Measurements from ENCODE around the gene ATAD3A.
"Not testable (repeated sequence)": the region's sequence is repeated elsewhere in the genome, so short reads cannot be mapped to it uniquely, and the experiment has no call there.

ATAD3A gene

DNA sequence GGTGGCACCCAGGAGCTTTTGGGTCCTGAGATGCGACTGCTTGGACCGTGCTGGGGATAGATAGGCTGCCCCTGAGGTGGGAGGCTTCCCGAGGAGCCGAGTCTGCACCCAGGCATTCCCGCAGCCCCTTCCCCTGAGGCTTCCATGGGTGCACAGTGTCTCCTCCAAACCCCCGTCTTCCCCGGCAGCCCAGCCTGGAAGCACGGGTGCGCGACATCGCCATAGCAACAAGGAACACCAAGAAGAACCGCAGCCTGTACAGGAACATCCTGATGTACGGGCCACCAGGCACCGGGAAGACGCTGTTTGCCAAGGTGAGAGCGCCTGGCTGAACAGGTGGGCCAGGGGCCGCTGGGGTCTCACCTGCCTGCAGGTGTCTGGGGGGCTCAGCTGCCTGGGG, 11.7 kb downstream of the ATAD3A start:
- DNase-seq (ENCODE audit: low spot score), result not testable (repeated sequence)

DNA sequence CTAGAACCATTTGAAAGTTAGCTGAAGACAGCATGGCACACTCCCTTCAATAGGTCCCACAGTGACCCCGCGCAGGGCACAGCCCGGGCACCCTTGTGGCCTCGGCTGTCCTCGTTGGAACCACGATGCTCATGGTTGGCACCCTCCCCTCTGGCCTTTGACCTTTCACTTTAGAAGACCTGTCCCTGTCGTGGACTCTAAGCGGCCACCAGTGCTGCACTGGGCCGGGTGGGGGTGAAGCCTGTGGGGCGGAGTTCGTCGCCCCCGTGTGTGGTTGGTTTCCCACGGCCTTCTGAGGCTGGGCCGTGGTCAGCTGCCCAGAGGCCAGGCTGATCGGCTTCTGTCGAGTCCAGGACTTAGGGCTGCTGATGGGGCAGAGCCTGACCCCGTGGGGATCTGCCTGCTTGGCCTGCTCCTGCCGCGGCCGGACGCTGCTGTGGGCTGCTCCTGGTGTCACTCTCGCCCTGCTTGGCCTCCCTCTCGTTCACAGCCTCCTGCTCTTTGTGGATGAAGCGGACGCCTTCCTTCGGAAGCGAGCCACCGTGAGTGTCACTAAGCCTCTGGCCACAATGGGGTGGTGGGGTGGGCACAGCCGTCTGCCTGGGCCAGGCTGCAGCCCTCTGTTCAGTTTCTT, 12.9 kb downstream of the ATAD3A start:
- not testable (repeated sequence) for DNase-seq (ENCODE audit: low spot score)

DNA sequence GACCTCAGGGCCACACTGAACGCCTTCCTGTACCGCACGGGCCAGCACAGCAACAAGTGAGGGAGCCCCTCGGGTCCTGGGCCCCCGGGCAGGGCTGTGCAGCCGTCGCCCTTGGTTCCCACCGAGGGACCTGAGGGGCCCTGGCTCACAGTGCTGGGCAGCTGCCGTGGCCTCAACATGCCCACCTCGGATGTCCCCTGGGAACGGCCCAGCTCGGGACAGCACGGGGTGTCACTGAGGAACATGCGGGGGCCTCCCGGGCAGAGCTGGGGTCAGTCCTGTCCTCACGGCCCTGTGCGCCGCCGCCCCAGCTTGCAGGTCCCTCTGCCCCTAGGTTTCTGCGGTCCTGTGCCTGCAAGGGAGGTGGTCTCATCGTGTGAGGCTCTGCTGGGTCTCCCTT, 14.5 kb downstream of the ATAD3A start:
- DNase-seq (ENCODE audit: low spot score), result not testable (repeated sequence)

DNA sequence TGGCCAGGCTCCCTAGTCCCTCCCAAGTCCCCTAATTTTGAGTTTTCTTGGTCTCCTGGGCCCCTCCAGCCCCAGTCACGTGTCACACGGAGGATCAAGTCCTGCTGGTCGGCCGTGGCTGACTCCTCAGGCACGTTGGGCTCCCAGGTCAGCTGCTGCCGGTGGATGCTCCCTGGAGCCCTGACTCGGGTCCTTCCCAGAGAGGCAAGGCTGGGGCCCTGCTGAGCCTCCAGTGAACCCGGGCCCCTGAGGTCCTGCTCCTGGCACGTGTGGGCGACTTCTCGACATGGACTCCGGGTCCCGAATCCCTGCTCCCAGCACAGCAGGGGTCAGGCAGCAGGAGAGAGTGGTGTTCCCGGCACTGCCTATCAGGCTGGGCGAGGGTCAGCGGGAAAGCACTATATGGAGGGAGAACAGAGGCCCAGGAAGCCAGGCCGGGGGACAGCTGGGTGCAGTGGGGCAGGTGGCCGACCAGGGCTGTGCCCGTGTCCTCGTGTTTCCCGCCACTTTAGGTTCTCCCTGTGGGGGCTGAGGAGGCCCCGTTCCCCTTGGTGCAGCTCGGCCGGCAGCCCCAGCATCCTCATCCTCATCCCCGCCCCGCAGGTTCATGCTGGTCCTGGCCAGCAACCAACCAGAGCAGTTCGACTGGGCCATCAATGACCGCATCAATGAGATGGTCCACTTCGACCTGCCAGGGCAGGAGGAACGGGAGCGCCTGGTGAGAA, 15.3 kb downstream of the ATAD3A start:
- DNase-seq (ENCODE audit: low spot score), result peak; percentile 1

DNA sequence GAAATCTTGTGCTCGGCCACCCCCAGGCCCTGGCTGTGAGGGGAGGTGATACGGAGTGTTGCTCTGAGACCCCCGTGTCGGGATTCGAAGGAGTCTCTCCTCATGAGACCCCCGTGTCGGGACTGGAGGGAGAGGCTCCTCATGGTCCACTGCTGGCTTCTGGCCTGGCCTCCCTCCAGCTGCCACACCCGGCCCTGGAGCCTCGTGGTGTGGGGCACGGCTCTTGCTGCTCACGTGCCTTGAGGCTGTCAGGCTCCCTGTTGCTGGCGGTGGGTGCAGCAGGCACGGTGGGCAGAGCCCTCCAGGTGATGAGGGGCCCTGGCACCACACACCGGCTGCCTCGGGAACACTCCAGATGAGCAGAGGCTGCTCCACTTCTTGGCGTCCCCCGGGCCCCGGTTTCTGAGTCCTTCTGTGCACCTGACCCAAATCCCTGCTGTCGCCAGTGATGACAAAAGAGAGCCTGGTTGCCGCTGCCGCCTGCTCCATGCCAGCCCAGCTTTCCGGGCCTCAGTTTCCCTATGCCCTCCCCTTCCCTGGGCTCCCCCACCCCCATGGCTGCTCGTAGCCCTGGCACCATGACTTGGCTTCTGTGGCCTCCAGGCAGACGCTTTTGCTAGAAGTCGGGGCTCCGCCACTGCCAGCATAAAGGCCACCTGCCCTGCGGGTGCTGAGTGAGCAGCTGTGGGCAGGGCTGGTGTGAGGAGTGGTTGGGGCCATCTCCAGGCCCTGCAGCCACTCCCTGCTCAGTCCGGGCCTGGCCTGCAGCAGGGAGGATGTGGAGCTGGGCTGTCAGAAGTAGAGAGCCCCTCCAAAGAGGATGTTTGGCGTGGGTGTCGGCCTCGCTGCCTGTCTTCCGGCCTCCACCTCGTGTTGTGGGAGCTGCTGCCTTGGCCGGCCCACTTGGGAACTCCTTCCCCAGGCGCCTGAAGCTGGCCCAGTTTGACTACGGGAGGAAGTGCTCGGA, 16.6 kb downstream of the ATAD3A start:
- DNase-seq (ENCODE audit: low spot score), result peak; percentile 1

DNA sequence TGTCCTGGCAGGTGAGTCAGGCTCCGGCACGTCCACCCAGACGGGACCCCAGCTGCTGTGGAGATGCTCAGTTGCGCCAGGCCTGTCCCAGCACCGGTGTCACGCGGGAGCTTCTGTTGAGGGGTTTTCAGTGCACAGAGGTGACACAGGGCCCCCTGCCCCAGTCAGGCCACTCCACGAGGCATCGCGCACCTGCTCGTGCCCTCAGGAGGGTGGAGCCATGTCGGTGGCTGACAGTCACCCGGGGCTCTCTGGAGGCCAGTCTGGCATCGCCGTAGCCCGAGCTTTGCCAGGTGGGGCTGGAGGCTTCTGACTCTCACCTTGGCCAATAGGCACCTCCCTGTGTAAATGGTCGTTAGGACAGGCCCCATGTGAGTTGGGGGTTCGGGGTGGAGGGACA, 17.4 kb downstream of the ATAD3A start:
- DNase-seq (ENCODE audit: low spot score), result peak; percentile 0

DNA sequence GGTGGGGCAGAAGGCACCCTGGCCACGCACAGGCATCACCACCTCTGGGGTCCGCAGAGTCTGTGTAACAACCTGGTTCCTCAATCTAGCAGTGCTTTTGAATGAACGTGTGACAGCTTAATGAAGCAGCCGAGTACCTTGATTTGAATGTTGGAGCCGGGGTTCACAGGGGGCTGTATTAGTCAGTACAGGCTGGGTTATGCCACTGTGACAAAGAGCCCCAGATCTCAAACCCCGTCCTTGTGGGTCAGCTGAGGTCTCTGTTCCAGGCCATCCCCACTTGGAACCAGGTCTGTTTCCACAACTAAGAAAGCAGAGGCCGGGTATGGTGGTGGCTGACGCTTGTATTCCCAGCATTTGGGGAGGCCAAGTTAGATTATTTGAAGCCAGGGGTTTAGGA, 18.0 kb downstream of the ATAD3A start:
- peak; percentile 1 for DNase-seq (ENCODE audit: low spot score)

DNA sequence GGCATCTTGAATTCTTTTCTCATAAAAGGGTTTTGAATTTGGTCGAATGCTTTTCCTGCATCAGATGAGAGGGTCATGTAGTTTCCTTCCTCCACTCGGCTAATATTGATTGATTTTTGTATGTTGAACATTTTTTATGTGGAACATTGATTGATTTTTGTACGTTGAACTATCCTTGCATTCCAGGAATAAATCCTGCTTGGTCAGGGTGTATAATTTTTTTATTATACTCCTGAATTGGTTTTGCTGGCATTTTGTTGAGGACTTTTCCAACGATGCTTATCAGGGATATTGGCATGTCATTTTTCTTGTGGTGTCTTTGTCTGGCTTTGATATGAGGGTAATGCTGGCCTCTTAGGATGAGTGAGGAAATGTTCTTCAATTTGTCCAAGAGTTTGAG, 20.0 kb downstream of the ATAD3A start:
- peak; percentile 0 for DNase-seq (ENCODE audit: low spot score)

DNA sequence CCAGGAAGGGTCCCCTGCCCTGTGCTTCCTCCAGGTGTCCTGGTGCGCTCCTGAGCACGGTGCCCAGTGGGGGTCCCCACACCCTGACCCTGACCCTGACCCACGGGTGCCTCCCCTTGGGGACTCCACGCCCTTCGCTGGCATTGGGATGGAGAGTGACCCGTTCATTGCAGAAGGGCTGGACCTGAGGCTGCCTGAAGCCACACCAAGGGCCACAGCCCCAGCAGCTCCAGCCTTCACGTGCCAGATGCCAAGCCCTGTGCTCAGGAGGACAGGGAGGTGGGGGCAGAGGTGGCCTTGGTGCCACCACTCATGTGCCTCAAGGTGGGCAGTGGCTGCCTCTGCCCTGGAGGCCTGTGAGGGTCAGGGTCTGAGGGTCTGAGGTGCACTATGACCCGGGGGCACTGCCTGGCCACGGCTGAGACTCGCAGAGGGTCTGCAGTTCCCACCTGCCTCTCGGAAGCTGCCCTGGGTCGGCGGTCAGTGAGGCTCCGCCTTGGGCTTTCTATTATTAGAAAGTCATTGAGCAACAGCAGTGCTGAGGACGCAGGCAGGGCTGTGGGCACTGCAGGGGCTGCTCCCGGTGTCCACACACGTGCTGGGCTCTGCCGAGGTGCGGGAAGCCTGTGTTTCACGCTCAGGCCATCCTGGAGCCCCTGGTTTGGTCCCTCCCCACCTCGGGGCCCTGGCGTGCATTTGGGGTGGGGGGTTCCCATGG, 21.4 kb downstream of the ATAD3A start:
- peak; percentile 1 for DNase-seq (ENCODE audit: low spot score)

DNA sequence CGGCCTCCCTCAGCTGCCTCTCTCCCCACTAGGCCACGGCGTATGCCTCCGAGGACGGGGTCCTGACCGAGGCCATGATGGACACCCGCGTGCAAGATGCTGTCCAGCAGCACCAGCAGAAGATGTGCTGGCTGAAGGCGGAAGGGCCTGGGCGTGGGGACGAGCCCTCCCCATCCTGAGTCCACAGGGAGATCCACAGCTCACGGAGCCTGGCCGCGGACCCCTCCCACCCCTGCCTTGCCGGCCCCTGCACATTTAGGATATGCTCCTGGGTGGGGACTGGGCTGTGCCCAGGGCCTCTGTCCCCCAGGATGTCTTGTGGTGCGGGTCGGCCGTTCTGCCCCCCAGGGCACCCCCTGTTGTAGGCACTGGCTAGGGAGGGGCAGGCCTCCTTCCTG, 21.9 kb downstream of the ATAD3A start:
- DNase-seq (ENCODE audit: low spot score), result peak; percentile 1

DNA sequence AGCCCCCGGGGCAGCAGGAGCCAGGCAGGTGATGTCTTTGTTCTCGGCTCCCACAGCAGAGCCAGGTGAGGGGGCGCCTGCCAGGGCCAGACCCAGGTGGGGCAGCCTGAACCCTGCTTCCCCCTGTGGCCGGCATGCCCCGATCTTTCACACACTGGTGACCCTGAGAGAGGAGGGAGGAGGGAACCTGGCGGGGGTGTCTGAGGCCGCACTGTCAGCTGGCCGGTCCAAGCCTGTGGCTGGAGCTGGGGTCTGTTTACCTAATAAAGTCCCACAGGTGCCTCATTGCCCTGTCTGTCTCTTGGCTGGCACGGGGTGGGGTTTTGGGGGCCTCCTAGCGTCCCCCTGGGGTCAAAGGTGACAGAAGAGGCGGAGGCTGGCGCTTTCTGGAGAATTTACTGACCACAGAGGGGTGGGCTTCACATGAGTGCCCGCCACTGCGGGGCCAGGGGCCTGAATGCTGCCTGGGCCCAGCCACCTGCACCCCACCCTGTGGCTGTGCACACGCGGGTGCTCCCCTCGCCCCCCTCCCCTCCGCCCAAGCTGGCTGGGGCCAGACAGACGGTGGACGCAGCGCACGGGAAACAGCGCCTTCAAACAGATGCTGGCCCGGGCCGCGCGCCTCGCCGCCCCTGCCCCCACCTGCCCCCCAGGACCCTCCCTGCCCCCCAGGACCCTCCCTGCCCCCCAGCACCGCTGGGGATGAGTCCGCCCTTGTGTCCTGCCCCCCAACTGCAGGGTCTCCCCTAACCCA, 22.6 kb downstream of the ATAD3A start:
- peak; percentile 0 for DNase-seq (ENCODE audit: low spot score)

DNA sequence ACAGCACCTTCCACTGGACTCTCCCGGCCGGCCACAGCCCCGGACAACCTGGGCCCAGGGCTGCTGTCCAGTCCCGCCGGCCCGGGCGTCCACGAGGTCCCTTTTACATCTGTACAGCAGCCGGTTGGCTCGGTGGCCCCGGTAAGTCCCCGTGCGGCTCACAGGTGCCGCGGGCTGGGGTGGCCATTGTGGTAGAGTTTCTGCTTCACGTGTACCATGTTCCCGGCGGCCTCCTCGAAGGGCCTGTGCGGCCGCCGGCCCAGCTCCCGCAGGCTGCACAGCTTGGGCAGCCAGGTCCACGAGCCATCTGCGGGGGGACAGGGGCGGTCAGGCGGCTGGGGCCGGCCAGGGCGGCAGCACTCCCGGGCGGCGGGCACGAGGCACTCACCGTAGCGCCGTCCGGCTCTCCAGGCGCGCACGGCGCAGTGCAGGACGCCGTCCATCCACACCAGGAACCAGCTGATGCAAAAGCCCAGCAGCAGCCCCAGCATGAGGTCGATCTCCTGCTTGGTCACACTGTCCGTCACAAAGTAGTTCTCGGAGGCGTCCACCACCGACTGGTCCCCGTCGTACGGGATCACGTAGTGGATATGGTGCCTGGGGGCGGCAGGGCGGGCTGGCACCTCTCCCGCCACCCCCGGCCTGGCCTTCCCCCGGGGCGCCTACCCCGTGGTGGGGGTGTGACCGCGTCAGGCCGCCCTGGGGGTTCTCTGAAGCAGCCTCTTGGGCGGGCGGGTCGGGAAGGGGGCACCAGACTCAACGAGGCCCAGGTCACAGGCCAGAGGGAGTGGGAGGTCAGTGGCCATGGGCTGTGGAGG, 23.4 kb downstream of the ATAD3A start:
- peak; percentile 1 for DNase-seq (ENCODE audit: low spot score)

DNA sequence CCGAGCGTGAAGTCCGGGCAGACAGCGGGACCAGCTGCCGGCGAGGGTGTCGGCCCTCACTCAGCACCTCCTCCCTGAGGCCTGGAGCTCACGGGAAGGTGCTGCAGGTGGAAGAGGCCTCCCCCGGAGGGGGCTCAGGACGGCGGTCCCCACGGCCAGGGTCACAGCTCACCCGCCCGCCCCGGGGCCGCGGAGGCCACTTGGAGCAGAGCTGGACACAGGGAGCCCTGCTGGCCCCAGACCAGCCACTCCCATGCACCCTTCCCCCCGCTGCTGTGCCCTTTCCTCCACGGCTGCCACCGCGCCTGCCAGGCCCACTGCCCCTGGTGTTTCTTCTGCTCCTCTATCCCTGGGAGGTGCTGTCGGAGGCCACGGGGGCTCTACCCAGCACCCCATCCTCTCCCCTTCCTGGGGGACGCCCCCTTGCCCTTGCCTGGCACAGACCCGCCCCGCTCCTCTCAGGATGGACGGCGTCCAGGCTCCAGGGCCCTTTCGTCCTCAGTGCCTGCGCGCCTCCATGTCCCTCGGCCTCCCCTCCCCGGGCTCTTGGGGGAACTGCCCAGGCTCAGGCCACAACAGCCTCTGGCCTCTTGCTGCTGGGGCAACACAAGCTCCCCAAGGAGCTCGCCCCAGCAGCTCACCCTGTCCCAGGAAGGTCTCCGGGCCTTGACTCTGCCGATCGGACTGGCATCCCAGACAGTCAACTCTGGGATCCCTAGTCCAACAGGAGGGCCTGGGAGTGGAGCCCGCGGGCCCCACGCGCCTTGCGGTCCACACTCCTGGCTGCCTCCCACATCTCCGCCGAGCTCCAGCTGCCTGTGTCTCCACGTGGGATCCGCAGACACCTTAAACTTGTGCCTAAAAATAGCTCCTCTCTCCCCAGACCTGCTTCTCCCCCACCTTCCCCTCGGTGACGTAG, 24.3 kb downstream of the ATAD3A start:
- peak; percentile 1 for DNase-seq (ENCODE audit: low spot score)

DNA sequence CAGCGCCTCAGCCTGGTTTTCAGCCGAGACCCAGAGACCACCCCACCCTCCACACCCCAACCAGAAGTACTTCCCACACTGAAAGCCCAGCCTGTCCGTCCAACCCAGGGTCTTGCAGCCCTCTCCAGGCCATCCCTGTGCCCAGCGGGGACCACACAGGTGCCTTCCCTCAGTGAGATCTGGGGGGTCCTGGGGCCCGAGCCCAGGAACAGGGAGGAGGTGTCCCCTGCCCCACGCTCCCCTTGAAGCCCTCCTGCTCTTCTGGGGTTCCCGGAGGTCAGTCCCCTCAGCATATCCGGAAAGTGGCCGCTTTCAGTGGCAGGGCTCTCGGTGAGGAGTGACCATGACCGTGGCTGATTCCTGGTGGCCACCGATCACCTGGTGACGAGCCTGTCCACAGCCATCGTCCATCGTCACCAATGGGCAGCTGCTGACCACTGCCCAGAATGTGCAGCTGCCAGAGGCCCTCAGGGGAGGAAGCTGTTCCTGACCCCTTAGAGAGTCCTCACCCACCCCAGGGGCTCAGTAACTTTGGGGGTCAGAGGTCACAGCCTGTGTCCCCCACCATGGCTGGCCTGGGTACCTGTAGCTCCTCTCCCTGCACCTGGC, 25.1 kb downstream of the ATAD3A start:
- DNase-seq (ENCODE audit: low spot score), result peak; percentile 1

DNA sequence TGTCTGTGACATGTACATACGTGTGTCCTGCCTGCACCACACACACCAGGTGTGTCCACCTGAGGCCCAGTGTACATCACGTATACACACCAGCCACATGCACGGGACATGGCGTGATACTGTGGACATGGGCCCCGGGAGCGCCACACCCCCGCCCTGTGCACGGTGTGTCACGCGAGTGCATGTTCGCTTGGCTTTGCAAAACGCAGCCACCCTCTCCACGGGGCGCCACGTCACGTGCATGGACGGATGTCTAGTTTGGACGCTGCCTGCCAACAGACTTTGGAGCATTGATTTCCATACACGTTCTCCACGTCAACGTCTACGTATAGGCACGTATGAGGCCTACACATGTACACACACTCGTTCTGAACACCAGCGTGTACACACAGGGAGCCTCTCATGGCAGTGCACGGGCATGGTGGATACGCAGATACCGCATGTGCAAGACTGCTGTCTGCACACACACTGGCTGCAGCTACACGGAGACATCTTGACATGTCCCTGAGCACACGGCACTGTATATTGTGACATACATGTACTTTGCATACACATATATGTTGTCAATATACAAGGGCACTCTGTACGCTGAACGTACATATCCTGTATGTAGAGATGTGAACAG, 25.8 kb downstream of the ATAD3A start:
- DNase-seq (ENCODE audit: low spot score), result no peak

DNA sequence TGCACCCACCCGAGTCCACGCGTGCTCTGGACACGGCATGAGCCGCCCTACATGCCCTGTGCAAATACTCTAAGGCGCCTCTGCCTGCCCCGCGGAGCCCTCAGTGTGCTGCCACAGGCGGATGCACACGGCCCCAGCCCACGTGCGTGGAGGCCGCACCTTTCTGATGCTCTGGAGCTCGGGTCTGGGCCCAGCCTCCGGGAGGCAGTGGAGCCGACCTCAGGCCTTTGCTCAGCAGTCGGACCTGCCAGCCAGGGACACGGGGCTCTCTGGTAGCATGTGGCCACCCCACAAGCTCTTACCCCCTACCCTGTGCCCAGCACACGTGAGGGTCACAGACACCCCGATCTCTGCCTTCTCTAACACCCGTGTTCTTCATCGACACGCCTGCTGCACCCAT, 26.4 kb downstream of the ATAD3A start:
- DNase-seq (ENCODE audit: low spot score), result no peak

DNA sequence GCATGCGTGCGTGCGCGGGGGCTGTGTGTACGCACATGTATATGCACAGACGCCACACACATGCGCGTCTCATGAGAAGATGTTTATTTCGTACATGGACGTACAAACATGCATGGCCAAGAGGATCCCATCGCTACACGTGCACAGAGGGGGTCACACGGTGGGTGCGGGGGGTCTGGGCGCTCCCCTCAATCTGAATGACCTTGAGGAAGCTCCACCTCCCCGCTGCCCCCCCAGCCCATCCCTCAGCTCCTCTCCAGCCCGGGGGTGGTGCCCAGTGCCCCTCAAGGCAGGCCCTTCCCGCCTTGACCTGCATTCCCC, 27.0 kb downstream of the ATAD3A start:
- DNase-seq (ENCODE audit: low spot score), result no peak

DNA sequence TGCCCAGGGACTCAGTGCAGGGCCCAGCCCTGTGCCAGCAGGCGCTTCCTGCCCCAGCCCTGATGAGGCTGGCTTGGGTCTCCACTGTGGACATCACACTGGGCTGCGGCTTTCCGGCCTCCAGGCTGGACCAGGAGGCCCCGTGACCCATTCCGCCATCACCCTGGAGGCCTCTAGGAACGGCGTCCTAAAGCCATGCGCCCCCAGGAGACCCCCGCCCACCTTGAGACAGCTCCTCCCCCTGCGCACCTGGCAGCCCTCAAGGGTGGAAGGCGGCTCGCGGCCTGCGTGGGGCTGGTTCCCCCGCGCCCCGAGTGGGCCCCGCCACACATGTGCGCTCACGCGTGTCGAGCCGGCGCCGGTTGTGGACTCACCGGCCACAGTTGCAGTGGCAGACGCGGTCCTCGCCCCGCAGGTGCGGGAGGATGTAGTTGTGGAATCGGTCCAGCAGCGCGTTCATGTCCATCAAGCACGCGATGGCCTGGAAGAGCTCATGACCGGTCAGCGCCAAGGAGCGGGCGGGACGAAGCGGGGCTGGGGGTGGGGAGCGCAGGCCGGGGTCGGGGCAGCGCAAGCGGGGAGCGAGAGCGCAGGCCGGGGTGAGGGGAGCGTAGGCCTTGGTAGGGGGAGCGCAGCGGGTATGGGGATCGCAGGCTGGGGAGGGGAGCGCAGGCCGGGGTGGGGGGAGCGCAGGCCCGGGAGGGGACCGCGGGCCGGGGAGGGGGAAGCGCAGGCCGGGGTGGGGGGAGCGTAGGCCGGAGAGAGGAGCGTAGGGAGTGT, 27.5 kb downstream of the ATAD3A start:
- DNase-seq (ENCODE audit: low spot score), result peak; percentile 47

All from AG08395 (cell line).